ENCODE results near the gene CACNA1G. TPM values are rescaled to one million over a fixed set of nuclear protein-coding genes. Genes with fewer than 3 reads are reported as not detected.

The CACNA1G gene
- total RNA-seq, 1 experiment from 2014 or later = not detected

GRCh38 chr17:50664788-50665458 is 104.4 kb downstream of the CACNA1G start:
- POLR2A ChIA-PET = interaction anchor here (1.4 kb wide), 1 partner anchor 14 kb away, joined by 3 read pairs; no protein-coding TSS in a partner anchor
- Mint-ChIP-seq H3K27me3 (ENCODE audit: insufficient read depth, unreplicated experiment) (no peaks in the 10 kb centered on the region), H3K9me3 (ENCODE audit: unreplicated experiment) (no peaks in the 10 kb centered on the region), H3K36me3 (ENCODE audit: insufficient read depth, unreplicated experiment) (peaks cover 40% of the 10 kb centered on the region), H3K4me3 (ENCODE audit: unreplicated experiment) (no peak overlapping the region), H3K4me1 (ENCODE audit: insufficient read depth, unreplicated experiment) (peaks cover 59% of the 10 kb centered on the region), H3K27ac (ENCODE audit: low read depth, unreplicated experiment) (no peak overlapping the region)
- no TSS peak for BruUV-seq (replicated peaks)
- TF ChIP-seq, protein P1, sequence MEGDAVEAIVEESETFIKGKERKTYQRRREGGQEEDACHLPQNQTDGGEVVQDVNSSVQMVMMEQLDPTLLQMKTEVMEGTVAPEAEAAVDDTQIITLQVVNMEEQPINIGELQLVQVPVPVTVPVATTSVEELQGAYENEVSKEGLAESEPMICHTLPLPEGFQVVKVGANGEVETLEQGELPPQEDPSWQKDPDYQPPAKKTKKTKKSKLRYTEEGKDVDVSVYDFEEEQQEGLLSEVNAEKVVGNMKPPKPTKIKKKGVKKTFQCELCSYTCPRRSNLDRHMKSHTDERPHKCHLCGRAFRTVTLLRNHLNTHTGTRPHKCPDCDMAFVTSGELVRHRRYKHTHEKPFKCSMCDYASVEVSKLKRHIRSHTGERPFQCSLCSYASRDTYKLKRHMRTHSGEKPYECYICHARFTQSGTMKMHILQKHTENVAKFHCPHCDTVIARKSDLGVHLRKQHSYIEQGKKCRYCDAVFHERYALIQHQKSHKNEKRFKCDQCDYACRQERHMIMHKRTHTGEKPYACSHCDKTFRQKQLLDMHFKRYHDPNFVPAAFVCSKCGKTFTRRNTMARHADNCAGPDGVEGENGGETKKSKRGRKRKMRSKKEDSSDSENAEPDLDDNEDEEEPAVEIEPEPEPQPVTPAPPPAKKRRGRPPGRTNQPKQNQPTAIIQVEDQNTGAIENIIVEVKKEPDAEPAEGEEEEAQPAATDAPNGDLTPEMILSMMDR (IDR thresholded peaks at IDR 0.05; ENCODE audit: unreplicated experiment) = no peak
- intact Hi-C loops (cut with micrococcal nuclease) = no loop called here
- no peak for DNase-seq (ENCODE audit: unreplicated experiment)
- CTCF ChIA-PET = interaction anchor here (1.5 kb wide), 1 partner anchor 34 kb away, joined by 3 read pairs; no protein-coding TSS in a partner anchor

DNA sequence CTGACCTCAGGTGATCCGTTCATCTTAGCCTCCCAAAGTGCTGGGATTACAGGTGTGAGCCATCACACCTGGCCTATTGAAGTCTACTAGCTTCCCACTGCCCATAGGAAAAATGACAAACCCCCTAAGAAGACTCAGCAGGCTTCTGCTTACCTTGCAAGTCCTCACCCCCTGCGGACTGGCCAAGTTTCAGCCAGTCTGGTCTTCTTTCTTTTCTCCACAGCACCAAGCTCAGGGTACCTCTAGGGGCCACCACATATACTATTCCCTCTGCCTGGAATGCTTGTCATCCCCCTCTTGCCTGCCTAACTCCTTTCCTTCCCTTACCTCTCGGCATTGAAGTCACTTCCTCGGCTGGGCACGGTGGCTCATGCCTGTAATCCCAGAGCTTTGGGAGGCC is 105.3 kb downstream of the CACNA1G start:
- TF ChIP-seq, protein P1 (IDR thresholded peaks at IDR 0.05; ENCODE audit: unreplicated experiment) = no peak
- Mint-ChIP-seq H3K9me3 (ENCODE audit: unreplicated experiment) (no peaks in the 10 kb centered on the region), H3K4me1 (ENCODE audit: insufficient read depth, unreplicated experiment) (peaks cover 54% of the 10 kb centered on the region), H3K27ac (ENCODE audit: low read depth, unreplicated experiment) (no peak overlapping the region), H3K27me3 (ENCODE audit: insufficient read depth, unreplicated experiment) (no peaks in the 10 kb centered on the region), H3K4me3 (ENCODE audit: unreplicated experiment) (no peak overlapping the region), H3K36me3 (ENCODE audit: insufficient read depth, unreplicated experiment) (peaks cover 33% of the 10 kb centered on the region)
- CTCF ChIA-PET = interaction anchor here (0.7 kb wide), 2 partner anchors 18 to 49 kb away, joined by 3 to 4 read pairs; no protein-coding TSS in a partner anchor
- intact Hi-C loops (cut with micrococcal nuclease) = no loop called here
- POLR2A ChIA-PET = interaction anchor here (1.1 to 1.4 kb wide), 2 partner anchors 15 to 27 kb away, joined by 3 read pairs; no protein-coding TSS in a partner anchor
- no peak for DNase-seq (ENCODE audit: unreplicated experiment)
- no TSS peak for BruUV-seq (replicated peaks)

GRCh38 chr17:50666316-50666715 is 105.8 kb downstream of the CACNA1G start:
- H3K36me3 Mint-ChIP-seq (ENCODE audit: insufficient read depth, unreplicated experiment) = peaks cover 32% of the 10 kb centered on the region
- BruUV-seq (replicated peaks) = no TSS peak
- CTCF ChIA-PET = interaction anchor here (0.7 kb wide), 1 partner anchor 18 kb away, joined by 3 read pairs; no protein-coding TSS in a partner anchor

More at GRCh38 chr17:50666316-50666715, 105.8 kb downstream of the CACNA1G start:
- Mint-ChIP-seq H3K4me1 (ENCODE audit: insufficient read depth, unreplicated experiment) (peaks cover 54% of the 10 kb centered on the region), H3K27me3 (ENCODE audit: insufficient read depth, unreplicated experiment) (no peaks in the 10 kb centered on the region), H3K9me3 (ENCODE audit: unreplicated experiment) (no peaks in the 10 kb centered on the region), H3K27ac (ENCODE audit: low read depth, unreplicated experiment) (no peak overlapping the region), H3K4me3 (ENCODE audit: unreplicated experiment) (no peak overlapping the region)
- DNase-seq (ENCODE audit: unreplicated experiment) = no peak
- TF ChIP-seq, protein P1 (IDR thresholded peaks at IDR 0.05; ENCODE audit: unreplicated experiment) = no peak
- POLR2A ChIA-PET = interaction anchor here (1.1 to 1.4 kb wide), 2 partner anchors 16 to 27 kb away, joined by 3 read pairs; no protein-coding TSS in a partner anchor
- intact Hi-C loops (cut with micrococcal nuclease) = no loop called here

All from MCF 10A (cell line).